ENCODE measurements around the gene MS4A13.

The MS4A13 gene

DNA sequence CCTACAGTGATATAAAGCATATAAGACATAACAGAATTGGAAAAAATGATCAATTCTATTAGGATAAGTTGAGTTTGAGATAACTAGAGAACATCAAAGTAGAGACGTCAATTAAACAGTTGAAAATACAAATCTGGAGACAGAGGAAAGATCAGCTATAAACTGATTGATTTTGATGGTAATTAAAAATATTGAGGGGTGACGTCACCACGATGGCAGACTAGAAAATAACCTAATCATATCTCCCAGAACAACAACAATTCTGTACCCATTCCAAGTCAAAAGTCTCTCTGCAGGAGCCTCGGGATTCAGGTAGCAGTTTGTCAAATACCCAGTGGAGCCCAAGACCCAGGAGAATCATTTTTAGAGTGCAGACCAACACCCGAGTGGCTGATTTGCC lies 28.9 kb downstream of the MS4A13 start:
- H3K4me3 ChIP-seq (ENCODE audit: low read depth, low read length), result no peak overlapping the region
- TF ChIP-seq, protein P1, sequence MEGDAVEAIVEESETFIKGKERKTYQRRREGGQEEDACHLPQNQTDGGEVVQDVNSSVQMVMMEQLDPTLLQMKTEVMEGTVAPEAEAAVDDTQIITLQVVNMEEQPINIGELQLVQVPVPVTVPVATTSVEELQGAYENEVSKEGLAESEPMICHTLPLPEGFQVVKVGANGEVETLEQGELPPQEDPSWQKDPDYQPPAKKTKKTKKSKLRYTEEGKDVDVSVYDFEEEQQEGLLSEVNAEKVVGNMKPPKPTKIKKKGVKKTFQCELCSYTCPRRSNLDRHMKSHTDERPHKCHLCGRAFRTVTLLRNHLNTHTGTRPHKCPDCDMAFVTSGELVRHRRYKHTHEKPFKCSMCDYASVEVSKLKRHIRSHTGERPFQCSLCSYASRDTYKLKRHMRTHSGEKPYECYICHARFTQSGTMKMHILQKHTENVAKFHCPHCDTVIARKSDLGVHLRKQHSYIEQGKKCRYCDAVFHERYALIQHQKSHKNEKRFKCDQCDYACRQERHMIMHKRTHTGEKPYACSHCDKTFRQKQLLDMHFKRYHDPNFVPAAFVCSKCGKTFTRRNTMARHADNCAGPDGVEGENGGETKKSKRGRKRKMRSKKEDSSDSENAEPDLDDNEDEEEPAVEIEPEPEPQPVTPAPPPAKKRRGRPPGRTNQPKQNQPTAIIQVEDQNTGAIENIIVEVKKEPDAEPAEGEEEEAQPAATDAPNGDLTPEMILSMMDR (IDR thresholded peaks at IDR 0.05; ENCODE audit: borderline replicate concordance, insufficient read depth, low read depth, low read length), result no peak

GRCh38 chr11:60561254-60561653 lies 46.1 kb downstream of the MS4A13 start:
- no peak overlapping the region for H3K4me3 ChIP-seq (ENCODE audit: low read depth, low read length)
- TF ChIP-seq, protein P1 (IDR thresholded peaks at IDR 0.05; ENCODE audit: borderline replicate concordance, insufficient read depth, low read depth, low read length), result no peak

DNA sequence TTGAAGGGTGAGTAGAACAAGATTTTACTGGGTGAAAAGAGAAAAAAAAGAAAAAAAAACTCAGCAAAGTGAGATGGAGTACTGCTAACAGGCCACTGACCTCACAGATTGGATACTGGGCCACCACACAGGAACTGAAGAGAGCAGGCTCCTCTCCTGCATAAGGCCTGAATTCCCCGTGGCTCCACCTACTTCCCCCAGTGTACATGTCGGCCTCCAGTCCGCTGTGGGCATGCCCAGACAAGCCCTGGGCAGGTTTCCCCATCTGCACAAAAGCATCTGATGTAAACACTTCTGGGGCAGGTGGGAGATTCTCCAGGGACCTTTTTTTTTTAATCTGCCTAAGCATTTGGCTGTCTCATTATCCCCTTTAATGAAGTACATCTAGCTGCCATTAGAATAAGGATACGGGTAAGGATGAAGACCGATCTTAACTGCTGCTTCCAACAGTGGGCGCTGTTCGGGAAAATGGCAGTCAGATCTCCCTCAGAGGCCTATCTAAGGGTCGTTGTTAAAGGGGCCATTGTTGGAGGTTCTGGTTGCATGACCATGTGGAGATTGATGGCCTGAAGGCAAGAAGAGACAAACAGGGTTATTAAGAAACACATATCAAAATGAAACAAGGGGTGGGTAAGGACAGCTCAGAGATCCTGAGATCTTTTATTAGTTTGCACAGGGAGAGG lies 48.5 kb downstream of the MS4A13 start:
- H3K4me3 ChIP-seq (ENCODE audit: low read depth, low read length), result no peak overlapping the region
- TF ChIP-seq, protein P1 (IDR thresholded peaks at IDR 0.05; ENCODE audit: borderline replicate concordance, insufficient read depth, low read depth, low read length), result no peak

DNA sequence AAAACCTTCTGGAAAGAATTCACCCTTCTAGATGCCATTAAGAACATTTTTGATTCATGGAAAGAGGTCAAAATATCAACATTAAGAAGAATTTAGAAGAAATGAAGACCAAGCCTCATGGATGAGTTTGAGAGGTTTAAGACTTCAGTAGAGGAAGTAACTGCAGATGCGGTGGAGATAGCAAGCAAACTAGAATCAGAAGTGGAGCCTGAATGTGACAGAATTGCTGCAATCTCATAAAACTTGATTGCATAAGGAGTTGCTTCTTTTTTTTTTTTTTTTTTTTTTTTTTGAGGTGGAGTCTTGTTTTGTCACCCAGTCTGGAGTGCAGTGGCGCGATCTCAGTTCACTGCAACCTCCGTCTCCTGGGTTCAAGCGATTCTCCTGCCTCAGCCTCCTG lies 51.6 kb downstream of the MS4A13 start:
- TF ChIP-seq, protein P1 (IDR thresholded peaks at IDR 0.05; ENCODE audit: borderline replicate concordance, insufficient read depth, low read depth, low read length), result no peak
- H3K4me3 ChIP-seq (ENCODE audit: low read depth, low read length), result no peak overlapping the region

DNA sequence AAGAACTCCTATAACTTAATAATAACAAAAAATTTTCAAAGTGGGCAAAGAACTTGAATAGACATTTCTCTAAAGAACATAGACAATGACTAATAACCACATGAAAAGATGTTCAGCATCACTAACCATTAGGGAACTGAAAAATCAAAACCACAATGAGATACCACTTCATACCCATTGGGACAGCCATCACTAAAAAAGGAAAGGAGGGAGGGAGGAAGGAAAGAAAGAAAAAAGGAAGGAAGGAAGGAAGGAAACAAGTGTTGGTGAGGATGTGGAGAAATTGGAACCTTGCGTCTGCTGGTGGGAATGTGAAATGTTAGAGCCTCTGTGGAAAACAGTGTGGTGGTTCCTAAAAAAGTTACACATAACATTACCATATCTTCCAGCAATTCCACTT lies 55.8 kb downstream of the MS4A13 start:
- TF ChIP-seq, protein P1 (IDR thresholded peaks at IDR 0.05; ENCODE audit: borderline replicate concordance, insufficient read depth, low read depth, low read length), result no peak
- no peak overlapping the region for H3K4me3 ChIP-seq (ENCODE audit: low read depth, low read length)

GRCh38 chr11:60589611-60590010 lies 74.4 kb downstream of the MS4A13 start:
- TF ChIP-seq, protein P1 (IDR thresholded peaks at IDR 0.05; ENCODE audit: borderline replicate concordance, insufficient read depth, low read depth, low read length), result peak; percentile 21; the same call in 1 of the 2 replicates
- no peak overlapping the region for H3K4me3 ChIP-seq (ENCODE audit: low read depth, low read length)
